Stimulated activated CD4-positive, alpha-beta T cell treated with anti-CD3 and anti-CD28 coated beads, Interleukin-2, amount 100 ng/mL, for 4 hours (primary cell): ENCODE data around the gene C18orf63.
"Not testable (repeated sequence)": the region's sequence is repeated elsewhere in the genome, so short reads cannot be mapped to it uniquely, and the experiment has no call there.

Experiments
- DNase-seq: peaks from one replicate; pipeline ENCODE4 v3.0.0-alpha.2; 2020; ENCODE audit warnings: low read depth

Gene C18orf63

DNA sequence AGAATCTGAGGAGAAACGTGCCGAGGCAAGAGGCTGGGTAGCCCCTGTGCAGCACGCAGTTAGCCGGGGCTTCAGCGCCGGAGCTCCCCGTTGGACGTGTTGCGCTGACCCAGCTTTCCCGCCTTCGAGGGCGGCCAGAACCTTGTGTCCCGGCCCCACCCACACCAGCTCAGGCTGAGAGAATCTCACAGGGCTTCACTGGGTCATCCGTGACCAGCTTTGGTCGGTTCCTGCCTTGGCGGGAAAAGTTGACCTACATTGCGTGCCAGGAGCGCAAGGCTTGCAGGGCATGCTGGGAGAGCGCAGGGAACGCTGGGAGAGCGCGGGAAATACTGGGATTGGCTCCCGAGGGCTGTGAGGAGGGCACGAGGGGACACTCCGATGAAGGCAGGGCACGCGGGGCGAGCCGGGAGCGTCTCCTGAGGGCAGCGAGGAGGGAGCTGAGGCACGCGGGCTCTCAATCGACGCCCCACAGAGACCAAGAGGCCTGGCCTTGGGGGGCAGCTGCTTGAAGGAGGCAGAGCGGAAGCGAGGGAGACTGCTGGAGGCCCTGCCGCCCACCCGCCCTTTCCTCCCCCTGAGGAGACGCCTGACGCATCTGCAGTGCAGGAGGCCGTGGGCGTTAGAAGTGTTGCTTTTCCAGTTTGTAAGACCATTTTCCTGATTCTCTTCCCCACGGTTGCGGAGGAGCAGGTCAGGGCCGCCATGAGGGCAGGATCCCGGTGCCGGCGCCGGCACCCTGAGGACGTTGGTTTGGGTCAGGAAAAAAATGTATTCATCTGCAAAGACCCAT lies at the start of gene C18orf63:
Gene C18orf63, plus strand, starts transcription at position 376 of the 793 bp plus-strand sequence. CDS start 2,027 bp downstream, outside the sequence.
- DNase-seq = no peak

DNA sequence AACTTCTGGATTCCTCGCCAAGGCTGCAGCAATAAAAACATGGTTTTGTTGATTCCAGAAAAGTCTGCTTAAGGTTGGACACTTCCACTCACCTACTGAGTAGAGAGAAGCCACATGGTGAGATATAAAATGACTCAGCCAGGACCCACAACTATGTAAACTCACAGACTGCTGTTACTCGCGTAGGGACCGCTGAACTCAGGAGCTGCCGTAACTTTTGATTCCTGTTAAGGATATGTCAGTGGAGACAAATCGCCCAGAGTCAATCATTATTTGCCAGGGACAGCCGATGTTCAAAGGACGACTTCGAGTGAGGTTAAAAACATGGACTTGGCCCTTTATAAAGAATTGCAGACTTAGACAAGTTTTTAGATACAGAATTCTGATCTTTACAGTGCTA lies 49.5 kb upstream of the C18orf63 start:
- DNase-seq = no peak

DNA sequence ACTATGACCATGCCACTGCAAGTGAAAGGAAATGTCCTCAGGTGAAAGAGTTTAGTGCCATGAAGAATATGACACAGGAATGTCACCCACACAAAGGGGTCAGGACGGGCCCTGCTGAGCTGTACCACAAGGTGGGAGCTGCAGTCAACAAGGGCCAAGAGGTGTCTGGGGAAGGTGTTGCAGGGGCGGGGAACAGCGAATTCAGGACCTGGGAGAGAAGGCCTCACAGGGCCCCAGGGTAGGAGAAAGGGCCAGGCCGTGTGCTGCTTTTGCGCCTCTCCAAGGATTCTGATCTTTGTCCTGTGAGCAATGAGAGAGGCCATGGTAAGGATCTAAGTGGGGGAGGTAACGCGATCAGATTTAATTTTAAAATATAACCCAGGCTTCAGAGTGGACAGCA lies 47.5 kb upstream of the C18orf63 start:
- no peak for DNase-seq

DNA sequence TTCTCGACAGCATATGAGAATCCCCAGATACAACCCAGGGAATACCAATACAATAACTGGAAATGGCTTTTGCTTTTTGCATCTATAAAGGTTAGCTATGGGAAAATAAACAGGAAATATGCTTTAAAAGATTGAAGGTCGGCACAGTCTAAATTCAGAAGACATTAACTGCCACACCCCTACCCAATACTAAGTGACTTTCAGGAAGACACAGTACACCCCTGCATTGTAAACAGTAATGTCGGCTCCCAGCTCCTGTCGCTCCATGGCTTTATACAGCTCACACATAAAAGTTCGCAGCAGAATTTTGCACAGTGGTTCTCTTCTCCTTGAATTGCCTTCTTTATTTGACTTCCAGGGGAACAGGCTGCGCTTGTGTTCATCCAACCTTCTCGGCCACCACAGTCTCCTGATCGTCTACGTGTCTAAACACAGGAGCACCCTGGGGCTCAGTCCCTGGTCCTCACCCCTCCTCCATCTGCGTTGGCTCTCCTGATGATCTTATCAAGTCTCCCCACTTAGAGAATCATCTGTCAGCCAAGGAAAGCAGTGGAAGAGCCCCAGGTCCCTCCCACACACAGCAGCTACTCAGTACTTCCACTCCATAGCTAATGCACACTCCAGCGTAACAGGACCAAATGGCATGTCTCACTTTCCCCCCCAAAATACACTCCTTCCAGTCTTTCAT lies 46.6 kb upstream of the C18orf63 start:
- no peak for DNase-seq

DNA sequence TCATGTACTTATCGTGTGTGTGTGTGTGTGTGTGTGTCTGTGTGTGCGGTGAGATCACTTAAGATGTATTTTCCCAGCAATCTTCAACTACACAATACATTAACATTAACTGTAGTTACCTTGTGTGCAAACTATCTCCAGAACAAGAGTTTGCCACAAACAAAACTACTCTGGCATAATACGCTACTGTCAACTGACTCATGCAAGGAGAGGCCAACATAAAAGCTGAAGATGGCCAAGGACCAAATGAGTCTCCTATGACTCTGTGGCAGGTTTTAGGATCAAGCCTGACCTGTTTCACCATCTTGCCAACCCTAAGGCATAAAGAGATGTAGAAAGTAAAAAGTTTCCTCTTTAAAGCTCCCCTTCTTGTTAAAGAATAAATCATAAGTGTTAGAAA lies 44.0 kb upstream of the C18orf63 start:
- no peak for DNase-seq

DNA sequence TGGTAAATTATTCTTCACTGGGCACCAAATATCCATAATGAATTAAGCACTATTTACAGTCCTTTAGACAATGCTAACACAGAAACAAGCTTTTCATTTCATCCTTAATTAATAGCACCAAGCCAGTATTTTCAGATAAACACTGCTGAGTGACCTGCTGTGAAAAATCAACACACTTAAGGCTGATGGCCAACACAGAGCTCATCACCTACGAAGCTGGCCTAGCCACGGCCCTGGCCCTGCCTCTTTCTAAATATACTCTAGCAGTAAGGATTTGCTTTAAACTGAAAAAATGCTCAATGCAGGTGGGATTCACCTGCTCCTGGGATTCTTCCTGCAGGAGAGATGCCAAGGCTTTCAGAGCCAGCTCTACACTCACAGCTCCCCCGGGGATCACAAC lies 42.2 kb upstream of the C18orf63 start:
- DNase-seq = no peak

DNA sequence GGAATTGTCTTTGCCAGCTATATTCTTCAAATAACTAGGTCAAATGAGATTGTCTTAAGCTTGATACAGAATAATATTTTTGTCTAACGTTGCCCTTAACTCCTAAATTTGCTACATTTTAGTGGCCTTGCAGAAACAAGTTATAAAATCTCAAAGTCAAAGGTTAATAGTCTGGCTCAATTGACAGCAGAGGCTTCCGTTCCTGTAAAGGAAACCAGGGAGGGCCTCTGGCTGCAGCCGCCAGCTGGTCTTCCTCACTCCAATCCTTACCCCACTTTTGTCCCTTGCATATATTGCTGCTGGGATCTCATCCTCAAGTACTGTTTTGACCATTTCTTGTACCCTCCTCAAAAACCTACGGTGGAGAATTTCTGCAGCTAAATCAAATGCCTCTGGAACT lies 40.9 kb upstream of the C18orf63 start:
- no peak for DNase-seq

DNA sequence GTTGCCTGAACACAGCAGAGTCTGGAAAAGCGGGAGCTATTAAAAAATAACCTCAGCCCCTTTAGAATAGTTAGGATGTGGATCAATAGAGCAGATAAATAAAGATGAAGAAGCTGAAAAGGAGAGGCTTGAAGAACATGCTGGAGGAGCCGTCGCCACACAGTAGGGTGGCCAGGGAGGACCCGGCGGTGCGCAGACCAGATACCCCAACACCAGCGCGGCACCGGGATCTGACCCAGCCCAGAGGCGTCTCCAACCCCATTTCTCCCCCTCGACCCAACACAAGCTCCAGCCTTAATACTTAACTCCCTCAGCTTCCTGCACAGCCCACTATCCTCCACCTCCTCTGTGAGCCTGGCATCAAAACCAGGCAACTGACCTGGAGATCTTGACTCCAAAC lies 39.9 kb upstream of the C18orf63 start:
- DNase-seq = no peak

DNA sequence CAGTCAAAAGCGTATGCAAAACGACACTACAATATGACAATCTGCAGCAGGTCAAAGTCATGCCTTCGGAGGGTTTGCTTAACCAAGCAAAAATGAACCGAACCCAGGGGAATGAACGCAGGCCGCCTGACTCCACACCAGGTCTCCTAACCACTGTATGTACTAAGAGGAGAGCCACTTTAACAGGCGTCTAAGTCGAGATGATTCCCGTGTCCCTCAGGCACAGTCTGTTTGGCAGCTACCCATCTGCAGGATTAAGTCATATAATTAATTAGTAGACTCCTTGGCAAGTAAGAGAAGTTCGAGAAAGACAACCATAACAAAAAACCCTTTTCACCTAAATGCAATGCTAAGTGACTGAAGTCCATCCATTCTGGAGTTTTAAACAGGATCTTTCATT lies 39.0 kb upstream of the C18orf63 start:
- DNase-seq = no peak

DNA sequence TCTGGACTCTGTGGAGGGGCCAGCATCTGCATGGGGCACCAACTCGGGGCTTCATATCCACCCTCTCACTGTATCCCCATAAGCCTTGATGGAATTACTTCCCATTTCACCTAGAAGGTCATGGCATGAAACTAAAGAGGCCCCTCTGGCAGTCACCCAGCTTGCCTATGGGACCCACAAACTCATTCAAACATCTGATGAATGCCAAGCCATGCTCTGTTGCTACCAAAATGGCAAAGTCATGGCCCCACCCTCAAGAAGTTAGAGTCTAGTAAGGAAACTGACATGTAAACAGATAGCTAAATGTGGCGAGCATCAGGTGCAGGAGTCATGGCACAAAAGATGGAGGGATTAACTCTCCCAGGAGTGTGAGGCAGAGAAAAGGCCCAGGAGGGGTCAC lies 38.3 kb upstream of the C18orf63 start:
- DNase-seq = no peak

DNA sequence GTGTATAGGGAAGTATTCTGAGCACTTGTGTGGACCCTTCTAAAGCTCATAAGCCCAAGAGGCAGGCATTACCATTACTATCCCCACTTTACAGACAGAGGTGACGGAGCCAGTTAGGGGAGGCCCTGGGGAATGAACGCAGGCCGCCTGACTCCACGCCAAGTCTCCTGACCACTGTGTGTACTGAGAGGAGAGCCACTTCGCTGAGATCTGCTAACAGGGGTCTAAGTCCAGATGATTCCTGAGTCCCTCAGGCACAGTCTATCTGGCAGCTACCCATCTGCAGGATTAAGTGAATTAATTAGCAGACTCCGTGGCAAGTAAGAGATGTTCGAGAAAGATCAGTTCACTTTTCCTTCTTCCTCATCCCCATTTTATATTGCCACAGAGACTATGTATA lies 37.6 kb upstream of the C18orf63 start:
- no peak for DNase-seq

DNA sequence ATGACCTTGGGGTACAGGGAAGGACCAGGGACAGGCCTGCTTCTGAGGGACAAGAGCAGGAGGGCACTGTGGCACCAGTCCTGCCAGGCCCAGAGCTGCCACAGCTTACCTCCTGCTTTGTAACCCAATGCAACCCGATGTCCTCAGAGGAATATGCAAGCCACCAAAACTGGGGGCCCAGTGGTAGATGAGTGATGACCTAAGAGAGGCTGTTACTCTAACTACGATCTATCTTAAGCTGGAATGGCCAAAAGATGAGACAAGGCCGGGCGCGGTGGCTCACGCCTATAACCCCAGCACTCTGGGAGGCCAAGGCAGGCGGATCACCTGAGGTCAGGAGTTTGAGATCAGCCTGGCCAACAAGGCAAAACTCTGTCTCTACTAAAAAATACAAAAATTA lies 36.7 kb upstream of the C18orf63 start:
- DNase-seq = no peak

DNA sequence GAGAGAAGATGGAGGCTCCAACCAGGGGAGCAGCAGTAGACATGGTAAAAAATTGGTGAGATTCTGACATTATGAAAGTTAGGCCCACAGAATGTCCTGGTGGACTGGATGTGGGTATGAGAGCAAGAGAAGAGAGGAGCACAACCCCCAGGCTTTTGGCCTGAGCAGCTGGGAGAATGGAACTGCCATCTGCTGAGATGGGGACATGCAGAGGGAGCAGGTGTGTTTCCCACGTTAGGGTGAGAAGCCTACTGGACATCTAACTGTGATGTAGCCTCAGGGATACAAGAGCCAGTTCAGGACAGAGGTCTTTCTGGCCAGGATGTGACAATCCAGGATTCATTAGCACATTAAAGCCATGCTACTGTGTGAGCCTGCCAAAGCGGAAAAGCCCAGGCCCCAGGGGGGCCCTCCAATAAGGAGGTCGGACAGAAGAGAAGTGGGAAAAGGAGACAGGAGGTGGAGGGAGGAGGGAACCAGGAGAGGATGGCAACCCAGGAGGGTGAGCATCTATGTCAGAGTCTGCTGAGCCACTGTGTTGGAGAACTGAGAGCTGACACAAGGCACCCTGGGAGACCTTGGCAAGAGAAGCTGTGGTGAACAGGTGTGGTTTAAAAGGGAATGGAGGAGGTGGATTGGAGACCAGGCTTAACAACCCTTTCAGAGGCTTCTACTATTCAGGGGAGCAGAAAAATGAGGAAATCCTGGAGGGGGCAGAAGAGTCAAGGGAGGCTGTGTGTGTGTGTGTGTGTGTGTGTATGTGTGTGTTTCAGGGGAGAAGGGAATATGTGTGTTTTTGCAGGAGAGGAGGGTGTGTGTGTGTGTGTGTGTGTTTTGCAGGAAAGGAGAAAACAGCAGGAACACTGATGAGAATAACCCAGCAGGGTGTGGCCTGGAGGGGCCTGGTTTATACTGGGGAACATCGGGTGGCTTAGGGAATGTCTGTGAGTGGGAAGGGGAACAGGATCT lies 34.3 kb upstream of the C18orf63 start:
- no peak for DNase-seq

DNA sequence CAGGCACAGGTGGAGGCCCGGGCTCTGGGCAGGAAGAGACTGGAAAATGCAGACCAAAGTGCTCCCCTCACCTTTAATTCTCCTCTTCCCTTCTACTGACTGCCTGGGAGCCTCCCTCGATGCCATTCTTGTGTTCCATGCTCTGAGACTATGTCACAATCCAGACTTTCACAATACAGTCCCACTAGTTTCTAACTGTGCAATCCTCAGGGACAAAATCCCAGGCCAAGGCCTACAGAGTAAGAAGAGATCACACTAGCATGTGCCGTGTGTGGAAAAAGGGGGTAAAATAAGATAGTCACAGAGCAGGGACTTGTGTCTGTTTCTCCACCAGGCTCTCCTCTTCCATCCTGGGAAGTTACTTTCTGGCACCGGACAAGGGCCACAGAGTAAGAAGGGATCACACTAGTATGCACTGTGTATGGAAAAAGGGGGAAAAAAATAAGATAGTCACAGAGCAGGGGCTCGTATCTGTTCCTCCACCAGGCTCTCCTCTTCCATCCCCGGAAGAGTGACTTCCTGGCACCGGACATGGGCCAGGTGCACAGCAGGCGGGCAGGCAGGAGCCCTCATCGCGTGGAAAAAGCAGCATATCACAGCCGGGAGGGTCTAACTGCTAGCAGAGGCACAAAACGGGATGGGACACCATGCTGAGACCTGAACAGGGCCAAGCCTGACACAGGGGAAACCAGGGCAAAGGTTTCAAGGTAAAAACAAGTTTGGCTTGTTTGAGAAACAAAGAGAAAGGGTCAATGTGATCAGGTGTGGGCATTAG lies 33.5 kb upstream of the C18orf63 start:
- DNase-seq = no peak

DNA sequence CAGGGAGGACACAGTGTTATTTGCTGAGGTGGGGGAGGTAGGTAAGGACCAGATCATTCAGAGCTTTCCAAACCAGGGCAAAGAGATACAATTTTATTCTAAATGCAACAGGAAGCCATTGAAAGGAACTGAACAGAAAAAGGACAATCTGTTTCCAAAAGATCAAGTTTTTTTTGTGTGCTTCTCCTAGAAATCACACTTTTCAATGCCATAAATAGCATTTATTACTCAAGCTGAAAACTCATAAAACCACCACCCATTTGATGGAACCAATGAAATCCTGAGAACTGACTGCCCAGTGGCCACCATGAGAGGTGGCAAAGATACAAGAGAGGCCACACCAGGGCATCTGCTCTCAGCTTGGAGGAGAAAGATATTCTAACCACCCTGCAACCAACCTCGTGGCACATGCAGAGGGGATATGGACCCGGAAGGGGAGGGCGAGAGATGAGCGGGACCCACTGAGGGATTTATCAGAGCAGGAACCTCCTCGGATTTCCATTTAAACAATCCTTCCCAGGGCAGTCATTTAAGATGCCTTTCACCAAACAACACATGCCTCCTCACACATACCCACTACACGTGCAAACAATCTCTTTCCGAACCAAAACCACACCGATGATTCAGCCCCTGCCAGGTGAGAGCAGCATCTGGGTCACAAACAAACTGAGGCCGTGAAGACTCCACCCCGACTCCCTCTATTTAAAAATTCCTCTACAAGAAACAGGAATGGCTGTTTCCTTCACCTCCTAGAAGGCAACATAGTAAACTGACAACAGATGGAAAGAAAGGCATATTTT lies 32.7 kb upstream of the C18orf63 start:
- DNase-seq = no peak

DNA sequence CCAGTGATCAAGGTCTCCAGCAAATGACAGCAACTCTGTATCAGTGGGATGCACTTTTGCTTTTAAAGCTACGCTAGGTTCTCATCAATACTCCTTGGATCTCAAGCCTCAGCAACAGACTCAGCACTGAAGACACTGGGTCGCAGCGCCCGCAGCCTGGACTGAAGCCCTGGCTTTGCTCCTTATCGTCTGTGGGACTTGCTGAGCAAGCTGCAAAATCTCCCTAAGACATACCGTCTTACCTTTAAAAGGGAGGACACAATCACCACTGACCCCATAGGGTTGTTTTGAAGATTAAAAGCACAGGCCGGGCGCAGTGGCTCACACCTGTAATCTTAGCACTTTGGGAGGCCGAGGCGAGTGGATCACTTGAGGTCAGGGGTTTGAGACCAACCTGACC lies 32.0 kb upstream of the C18orf63 start:
- DNase-seq = no peak

DNA sequence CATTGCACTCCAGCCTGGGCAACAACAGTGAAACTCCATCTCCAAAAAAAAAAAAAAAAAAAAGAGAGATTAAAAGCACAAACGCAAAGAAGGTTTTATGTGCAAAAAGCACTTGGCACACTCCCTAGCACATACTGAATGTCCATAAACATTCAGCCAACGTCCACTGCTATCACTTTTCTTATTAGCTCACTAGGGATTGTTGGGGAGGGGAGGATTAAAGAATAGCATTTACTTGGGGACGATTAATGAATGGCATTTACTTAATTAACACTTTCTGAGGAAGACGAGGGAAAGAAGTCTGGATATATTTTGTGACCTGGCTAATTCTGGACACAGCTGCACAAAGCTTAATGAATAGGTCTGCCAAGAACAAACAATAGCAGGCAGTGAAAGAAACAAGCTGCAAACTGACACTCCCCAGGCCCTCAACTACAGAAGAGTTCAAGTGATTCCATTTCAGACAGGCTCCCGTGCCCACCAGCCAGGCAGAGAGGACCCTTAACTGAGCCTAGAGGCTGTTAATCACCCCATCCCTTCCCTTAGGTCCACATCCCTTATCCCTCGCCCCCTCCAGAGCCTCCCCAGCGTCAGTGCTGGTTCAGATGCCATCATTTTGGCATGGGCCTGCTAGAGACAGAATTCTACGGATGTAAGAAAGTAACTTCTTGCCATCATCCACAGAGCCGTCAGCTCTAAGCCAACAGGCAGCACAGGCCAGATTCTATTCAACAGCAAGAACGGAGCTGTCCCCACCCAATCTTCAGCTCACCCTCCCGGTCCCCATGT lies 31.3 kb upstream of the C18orf63 start:
- DNase-seq = no peak

DNA sequence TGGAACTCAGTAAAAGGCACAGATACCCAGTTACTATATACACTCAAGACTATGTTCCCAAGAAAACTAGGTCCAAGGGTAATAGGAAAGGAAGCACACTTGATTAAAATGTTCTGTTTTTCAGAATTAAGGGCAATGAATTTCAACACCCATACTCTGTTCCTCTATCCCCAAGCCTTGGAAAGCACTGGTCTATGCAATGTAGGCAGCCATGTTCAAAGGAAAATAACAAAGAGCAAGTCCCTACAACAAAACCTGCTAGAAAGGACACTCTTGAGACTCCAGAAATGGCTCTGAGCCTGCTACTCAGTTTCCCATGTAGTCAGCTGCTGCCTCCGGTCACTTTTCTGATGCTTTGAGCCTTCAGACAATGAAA lies 30.7 kb upstream of the C18orf63 start:
- DNase-seq = no peak

DNA sequence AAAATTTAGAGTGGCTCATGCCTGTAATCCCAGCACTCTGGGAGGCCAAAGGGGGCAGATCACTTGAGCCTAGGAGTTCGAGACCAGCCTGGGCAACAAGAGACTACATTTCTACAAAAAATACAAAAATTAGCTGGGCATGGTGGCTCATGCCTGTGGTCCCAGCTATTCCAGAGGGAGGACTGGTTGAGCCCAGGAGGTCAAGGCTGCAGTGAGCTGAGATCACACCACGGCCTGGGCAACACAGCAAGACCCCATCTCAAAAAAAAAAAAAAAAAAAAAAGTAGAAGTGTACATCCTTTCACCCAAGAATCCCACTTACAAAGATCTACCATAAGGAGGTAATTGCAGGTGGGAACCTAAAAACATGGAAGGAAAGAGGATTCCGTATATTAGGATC lies 30.1 kb upstream of the C18orf63 start:
- DNase-seq = not testable (repeated sequence)
